ENCODE results near the gene TTLL9.

DNA sequence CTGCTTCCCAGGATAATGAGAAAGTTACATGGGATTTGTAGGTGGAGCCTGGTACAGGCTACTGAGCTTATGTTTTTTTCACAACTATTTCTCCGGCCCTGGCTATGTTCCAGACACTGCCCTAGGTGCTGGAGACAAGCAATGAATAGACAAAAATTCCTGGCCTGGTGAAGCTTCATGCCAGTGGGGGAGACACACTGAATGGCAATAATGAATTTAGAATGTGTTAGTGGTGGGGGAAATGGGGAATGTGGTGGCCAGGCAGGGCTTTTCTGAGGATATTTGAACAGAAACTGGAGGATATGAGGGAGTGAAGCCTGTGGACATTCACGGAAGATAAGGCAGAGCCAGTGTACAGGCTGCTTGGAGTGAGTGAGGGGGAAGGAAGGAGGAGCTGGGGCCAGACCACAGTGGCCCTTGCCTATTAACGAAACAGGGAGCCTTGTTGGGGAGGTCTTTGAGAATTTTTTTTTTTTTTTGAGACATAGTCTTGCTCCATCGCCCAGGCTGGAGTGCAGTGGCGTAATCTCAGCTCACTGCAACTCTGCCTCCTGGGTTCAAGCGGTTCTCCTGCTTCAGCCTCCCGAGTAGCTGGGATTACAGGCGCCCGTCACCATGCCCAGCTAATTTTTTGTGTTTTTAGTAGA is 31.7 kb upstream of the TTLL9 start:
- TF ChIP-seq, protein P1, sequence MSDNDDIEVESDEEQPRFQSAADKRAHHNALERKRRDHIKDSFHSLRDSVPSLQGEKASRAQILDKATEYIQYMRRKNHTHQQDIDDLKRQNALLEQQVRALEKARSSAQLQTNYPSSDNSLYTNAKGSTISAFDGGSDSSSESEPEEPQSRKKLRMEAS (IDR thresholded peaks at IDR 0.05): 0 out of 2 replicates have a peak, but pooled peaks have one; percentile 7
- TF ChIP-seq EP300 (IDR thresholded peaks at IDR 0.05; ENCODE audit: borderline replicate concordance) (no peak), CREB1 (IDR thresholded peaks at IDR 0.05; ENCODE audit: low read depth) (no peak), TCF12 (IDR thresholded peaks at IDR 0.05; ENCODE audit: low read depth) (no peak; the same call in 1 of the 2 replicates), CEBPB (IDR thresholded peaks at IDR 0.05) (no peak), TEAD4 (IDR thresholded peaks at IDR 0.05) (peak; percentile 33; the same call in 1 of the 2 replicates), FOXM1 (IDR thresholded peaks at IDR 0.05; ENCODE audit: borderline replicate concordance, low read depth) (no peak), RAD21 (IDR thresholded peaks at IDR 0.05; ENCODE audit: low read depth) (no peak)
- TF ChIP-seq, protein P2, sequence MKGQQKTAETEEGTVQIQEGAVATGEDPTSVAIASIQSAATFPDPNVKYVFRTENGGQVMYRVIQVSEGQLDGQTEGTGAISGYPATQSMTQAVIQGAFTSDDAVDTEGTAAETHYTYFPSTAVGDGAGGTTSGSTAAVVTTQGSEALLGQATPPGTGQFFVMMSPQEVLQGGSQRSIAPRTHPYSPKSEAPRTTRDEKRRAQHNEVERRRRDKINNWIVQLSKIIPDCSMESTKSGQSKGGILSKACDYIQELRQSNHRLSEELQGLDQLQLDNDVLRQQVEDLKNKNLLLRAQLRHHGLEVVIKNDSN (IDR thresholded peaks at IDR 0.05): no peak
- TF ChIP-seq, protein P3, sequence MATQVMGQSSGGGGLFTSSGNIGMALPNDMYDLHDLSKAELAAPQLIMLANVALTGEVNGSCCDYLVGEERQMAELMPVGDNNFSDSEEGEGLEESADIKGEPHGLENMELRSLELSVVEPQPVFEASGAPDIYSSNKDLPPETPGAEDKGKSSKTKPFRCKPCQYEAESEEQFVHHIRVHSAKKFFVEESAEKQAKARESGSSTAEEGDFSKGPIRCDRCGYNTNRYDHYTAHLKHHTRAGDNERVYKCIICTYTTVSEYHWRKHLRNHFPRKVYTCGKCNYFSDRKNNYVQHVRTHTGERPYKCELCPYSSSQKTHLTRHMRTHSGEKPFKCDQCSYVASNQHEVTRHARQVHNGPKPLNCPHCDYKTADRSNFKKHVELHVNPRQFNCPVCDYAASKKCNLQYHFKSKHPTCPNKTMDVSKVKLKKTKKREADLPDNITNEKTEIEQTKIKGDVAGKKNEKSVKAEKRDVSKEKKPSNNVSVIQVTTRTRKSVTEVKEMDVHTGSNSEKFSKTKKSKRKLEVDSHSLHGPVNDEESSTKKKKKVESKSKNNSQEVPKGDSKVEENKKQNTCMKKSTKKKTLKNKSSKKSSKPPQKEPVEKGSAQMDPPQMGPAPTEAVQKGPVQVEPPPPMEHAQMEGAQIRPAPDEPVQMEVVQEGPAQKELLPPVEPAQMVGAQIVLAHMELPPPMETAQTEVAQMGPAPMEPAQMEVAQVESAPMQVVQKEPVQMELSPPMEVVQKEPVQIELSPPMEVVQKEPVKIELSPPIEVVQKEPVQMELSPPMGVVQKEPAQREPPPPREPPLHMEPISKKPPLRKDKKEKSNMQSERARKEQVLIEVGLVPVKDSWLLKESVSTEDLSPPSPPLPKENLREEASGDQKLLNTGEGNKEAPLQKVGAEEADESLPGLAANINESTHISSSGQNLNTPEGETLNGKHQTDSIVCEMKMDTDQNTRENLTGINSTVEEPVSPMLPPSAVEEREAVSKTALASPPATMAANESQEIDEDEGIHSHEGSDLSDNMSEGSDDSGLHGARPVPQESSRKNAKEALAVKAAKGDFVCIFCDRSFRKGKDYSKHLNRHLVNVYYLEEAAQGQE (IDR thresholded peaks at IDR 0.05; ENCODE audit: low read depth): peak; percentile 46; the same call in 1 of the 2 replicates
